ENCODE measurements around the gene AP3D1.

AP3D1 gene

DNA sequence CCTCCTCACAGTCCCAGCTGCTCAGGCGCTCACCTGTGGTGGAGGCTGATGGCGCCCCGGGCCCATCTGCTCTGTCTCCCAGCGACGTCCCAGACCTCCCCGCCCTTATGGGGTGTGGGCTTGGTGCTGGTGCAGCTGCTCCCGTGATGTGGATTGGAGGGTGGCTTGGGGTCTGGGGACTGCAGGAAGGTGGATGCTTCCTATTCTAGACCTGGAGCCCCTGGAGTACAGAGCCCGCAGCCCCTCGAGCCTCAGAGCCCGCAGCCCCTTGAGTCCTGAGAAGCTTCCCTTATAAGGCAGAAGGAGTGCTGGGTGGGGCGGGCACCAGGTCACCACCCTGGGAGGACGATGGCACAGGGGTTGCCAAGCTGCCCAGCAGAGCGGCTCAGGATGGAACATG, 44.0 kb upstream of the AP3D1 start:
- H3K27ac ChIP-seq, result no peak overlapping the region
- TF ChIP-seq, protein P1, sequence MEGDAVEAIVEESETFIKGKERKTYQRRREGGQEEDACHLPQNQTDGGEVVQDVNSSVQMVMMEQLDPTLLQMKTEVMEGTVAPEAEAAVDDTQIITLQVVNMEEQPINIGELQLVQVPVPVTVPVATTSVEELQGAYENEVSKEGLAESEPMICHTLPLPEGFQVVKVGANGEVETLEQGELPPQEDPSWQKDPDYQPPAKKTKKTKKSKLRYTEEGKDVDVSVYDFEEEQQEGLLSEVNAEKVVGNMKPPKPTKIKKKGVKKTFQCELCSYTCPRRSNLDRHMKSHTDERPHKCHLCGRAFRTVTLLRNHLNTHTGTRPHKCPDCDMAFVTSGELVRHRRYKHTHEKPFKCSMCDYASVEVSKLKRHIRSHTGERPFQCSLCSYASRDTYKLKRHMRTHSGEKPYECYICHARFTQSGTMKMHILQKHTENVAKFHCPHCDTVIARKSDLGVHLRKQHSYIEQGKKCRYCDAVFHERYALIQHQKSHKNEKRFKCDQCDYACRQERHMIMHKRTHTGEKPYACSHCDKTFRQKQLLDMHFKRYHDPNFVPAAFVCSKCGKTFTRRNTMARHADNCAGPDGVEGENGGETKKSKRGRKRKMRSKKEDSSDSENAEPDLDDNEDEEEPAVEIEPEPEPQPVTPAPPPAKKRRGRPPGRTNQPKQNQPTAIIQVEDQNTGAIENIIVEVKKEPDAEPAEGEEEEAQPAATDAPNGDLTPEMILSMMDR (IDR thresholded peaks at IDR 0.05), result no peak
- no peak for TF ChIP-seq ZFX (IDR thresholded peaks at IDR 0.05; ENCODE audit: borderline replicate concordance)

DNA sequence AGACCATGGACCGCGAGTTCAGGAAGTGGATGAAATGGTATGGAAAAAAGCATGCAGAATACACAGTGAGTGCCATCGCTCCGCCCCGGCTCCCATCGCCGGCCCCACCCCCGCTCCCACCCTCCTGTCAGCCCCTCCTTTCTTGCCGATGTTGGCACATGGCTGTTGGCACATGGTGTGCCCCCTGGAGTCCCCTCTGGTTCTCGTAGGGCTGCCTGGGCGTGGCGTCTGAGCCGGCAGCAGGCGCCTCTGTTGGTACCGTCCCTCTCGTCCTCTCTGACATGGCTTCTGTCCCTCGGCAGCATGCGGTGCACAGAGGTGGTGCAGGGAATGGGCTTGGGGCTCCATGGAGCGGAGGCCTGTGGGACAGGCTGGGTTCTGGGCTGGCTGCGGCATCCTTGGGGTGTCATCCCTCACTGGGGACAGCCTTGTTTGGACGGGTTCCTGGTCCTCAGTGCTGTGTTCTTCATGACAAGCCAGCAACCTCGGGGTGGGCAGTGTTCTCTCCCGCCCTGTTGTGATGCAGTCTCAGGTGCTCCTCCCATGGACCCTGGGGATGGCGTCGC, 43.2 kb upstream of the AP3D1 start:
- no peak overlapping the region for H3K27ac ChIP-seq
- TF ChIP-seq ZFX (IDR thresholded peaks at IDR 0.05; ENCODE audit: borderline replicate concordance), result no peak
- TF ChIP-seq, protein P1 (IDR thresholded peaks at IDR 0.05), result no peak

DNA sequence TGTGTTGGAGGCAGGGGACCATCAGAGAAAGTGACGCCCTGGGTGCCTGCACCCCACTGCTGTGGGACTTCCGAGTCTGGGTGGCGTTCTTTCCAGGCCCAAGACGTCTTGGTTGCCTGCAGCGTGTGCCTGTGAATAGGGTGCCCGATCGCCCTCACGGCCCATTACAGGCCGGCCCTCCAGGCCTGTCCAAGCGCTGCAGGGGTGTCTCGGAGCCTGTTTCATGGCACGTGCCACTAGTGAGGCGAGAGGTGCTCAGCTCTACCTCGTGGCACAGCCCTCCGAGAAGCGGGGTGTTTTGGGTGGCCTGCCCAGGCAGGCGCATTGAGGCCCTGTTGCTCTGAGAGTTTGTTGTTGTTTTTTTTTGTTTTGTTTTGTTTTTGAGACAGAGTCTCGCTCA, 42.4 kb upstream of the AP3D1 start:
- TF ChIP-seq, protein P1 (IDR thresholded peaks at IDR 0.05), result no peak
- no peak overlapping the region for H3K27ac ChIP-seq

DNA sequence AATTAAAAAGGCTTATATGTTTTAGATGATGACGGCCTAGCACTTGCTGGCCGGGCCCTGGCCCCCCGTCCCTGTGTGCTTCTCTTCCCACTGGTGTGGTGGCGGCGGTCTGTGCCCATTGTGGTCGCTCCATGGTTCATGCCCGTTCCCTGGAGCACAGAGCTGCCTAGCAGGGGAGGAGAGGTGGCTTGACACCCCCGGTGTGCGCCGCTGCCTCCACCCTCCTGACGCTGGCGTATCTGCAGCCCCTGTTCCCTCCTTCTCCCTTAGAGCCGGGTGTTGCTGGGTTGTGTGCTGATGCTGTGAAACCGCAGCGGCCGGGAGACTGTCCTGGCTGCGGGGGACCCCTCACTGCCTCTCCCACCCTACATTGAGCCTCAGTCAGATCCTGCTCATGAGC, 41.5 kb upstream of the AP3D1 start:
- no peak overlapping the region for H3K27ac ChIP-seq
- TF ChIP-seq ZFX (IDR thresholded peaks at IDR 0.05; ENCODE audit: borderline replicate concordance), result no peak
- TF ChIP-seq, protein P1 (IDR thresholded peaks at IDR 0.05), result no peak

DNA sequence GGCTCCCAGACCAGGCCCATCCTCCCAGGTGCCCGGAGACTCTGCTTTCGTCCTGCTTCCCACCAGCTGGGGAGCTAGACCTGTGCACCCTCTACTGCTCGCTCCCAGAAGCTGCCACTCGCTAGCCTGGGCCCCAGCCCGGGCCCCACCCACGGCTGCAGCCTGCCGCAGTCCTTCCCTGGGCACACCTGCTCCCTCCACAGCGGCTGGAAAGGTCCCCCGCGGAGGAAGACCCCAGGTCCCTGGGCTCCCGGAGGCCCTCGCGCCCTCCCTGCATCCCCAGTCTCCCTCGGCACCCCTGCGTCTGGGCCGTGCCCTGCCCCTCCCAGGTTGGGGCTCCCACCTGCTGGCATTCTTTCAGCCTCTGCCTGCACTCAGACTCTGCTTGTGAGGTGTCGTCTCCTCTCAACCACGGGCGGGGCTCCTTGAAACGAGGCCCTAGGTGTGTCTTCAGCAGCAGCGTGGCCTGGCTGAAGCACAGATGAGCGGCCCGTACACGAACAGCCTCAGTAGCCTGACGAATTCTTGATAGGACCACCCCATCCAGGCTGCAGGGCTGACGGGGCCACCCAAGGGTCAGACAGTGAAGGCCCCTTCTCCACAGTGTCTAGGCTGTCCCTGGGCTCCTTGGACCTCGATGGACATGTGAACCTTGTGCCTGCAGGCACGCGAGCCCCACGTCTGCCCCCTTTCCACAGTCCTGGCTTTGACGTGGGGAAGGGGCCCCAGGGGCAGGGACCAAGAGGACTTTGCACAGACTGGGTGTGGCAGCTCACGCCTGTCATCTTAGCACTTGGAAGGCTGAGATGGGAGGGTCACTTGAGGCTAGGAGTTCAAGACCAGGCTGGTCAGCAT, 40.3 kb upstream of the AP3D1 start:
- H3K27ac ChIP-seq, result no peak overlapping the region
- no peak for TF ChIP-seq ZFX (IDR thresholded peaks at IDR 0.05; ENCODE audit: borderline replicate concordance)
- TF ChIP-seq, protein P1 (IDR thresholded peaks at IDR 0.05), result no peak

DNA sequence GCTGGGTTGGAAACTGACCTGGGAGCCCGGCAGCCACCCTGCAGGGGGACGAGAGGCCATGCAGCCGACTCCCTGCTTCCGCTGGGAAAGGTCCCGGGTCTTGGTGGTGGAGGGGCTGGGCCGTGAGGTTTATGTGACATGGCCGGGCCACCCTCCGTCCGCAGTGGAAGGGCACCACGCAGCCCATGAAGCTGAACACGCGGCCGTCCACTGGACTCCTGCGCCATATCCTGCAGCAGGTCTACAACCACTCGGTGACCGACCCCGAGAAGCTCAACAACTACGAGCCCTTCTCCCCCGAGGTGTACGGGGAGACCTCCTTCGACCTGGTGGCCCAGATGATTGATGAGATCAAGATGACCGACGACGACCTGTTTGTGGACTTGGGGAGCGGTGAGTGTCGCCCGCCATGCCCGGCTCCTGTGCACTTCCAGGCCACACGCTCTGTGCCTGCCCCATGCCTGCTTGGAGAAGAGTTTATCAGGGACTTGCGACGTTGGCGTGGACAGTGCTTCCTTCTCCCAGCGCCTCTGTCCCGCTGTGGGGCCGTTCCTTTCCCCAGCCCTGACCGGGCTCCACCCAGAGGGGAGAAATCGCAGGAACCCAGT, 39.6 kb upstream of the AP3D1 start:
- H3K27ac ChIP-seq, result no peak overlapping the region
- TF ChIP-seq, protein P1 (IDR thresholded peaks at IDR 0.05), result no peak
- TF ChIP-seq ZFX (IDR thresholded peaks at IDR 0.05; ENCODE audit: borderline replicate concordance), result no peak

DNA sequence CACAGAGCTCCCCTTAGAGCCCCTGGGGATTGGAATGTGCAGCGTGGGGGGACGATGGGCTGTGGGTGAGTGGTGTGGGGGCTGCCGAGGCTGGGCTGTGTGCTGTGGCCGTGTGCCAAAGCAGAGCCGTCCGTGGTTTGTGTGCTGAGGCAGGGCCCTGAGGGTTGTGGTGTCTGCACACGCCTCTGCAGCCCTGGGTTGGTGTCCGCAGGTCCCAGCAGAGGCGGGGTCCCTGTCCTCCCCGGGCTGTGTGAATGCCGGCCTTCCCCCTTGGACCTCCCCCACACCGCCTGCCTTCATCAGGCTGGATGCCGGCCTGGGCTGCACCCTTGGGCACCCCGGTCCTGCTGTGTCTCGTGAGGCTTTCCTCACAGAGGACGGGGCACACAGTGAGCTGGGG, 38.5 kb upstream of the AP3D1 start:
- H3K27ac ChIP-seq, result no peak overlapping the region
- no peak for TF ChIP-seq ZFX (IDR thresholded peaks at IDR 0.05; ENCODE audit: borderline replicate concordance)
- TF ChIP-seq, protein P1 (IDR thresholded peaks at IDR 0.05), result no peak
